ENCODE measurements around the gene ATXN7L1.

ATXN7L1 gene

GRCh38 chr7:105580022-105580740 is 296.2 kb downstream of the ATXN7L1 start:
- DNase-seq, result no peak

GRCh38 chr7:105578496-105578895 is 297.9 kb downstream of the ATXN7L1 start:
- no peak for DNase-seq

- no peak for DNase-seq
These were observed 299.1 kb downstream of the ATXN7L1 start for GRCh38 chr7:105577251-105577650.

- DNase-seq, result no peak
These were observed 304.5 kb downstream of the ATXN7L1 start for GRCh38 chr7:105571891-105572290.

GRCh38 chr7:105567821-105568220 is 308.6 kb downstream of the ATXN7L1 start:
- no peak for DNase-seq

GRCh38 chr7:105567024-105567423 is 309.4 kb downstream of the ATXN7L1 start:
- no peak for DNase-seq

GRCh38 chr7:105565190-105565589 is 311.2 kb downstream of the ATXN7L1 start:
- no peak for DNase-seq

GRCh38 chr7:105559926-105560325 is 316.5 kb downstream of the ATXN7L1 start:
- no peak for DNase-seq

Measured in C1 segment of cervical spinal cord (tissue), 14 donors.